ENCODE measurements around the gene SLC22A1. TPM values are rescaled to one million over a fixed set of nuclear protein-coding genes. Genes with fewer than 3 reads are reported as not detected.

SLC22A1 gene
- total RNA-seq, 5 donors from 2014 or later (not counting 1 experiment from before 2014, with no cell fraction given) = 1.0 to 2.7 (median 2.3) TPM

- ATAC-seq (replicated peaks in 1 of 4) (no peak), DNase-seq (no peak)
- Mint-ChIP-seq H3K36me3 (no peaks in the 10 kb centered on the region), H3K9me3 (peaks cover 4 to 6% (median 5%) of the 10 kb centered on the region in 3 donors), H3K4me1 (no peaks in the 10 kb centered on the region), H3K27me3 (peaks cover 13 to 31% of the 10 kb centered on the region in 2 donors), H3K4me3 (no peak overlapping the region), H3K27ac (no peak overlapping the region)
- WGBS (ENCODE audit: insufficient coverage) = no CpG with 5 or more reads among the region's 2 CpGs
- no peaks in the 10 kb centered on the region for H3K36me3 ChIP-seq (ENCODE audit: control insufficient read depth in 2 of 2, extremely low read depth in 1 of 2, insufficient read depth in 1 of 2, low read length in 1 of 2)
- no peaks in the 10 kb centered on the region for H3K9me3 ChIP-seq
- no peaks in the 10 kb centered on the region for H3K4me1 ChIP-seq (ENCODE audit: control insufficient read depth in 1 of 2, extremely low read depth in 1 of 2, insufficient read depth in 2 of 2, low read length in 2 of 2)
- H3K4me3 ChIP-seq (ENCODE audit: control insufficient read depth in 1 of 2, extremely low read depth in 1 of 2, low read length in 1 of 2) = no peak overlapping the region
- peaks cover 0 to 16% of the 10 kb centered on the region in 2 experiments for H3K27me3 ChIP-seq (replicated peaks in 1 of 2; ENCODE audit: control insufficient read depth in 2 of 2, extremely low read depth in 1 of 2, insufficient read depth in 2 of 2, low read length in 1 of 2)
- ChIA-PET POLR2A (interaction anchor here (0.5 to 0.6 kb wide), 4 partner anchors 15 to 1932 kb away, joined by 3 to 5 read pairs (median 4); no protein-coding TSS in a partner anchor), CTCF (no interaction called here)
- no peak overlapping the region for H3K27ac ChIP-seq (ENCODE audit: low read length)
Observed at GRCh38 chr6:160203953-160204352, 82.3 kb downstream of the SLC22A1 start.

GRCh38 chr6:160204710-160205109 lies 83.1 kb downstream of the SLC22A1 start:
- no peak overlapping the region for H3K4me3 ChIP-seq (ENCODE audit: control insufficient read depth in 1 of 2, extremely low read depth in 1 of 2, low read length in 1 of 2)
- no peaks in the 10 kb centered on the region for H3K9me3 ChIP-seq
- DNase-seq (no peak), ATAC-seq (replicated peaks in 1 of 4) (no peak)
- ChIA-PET CTCF (interaction anchor here in 1 of 2 donors (0.6 to 0.7 kb wide), 2 partner anchors 32 to 592 kb away, joined by 3 to 4 read pairs; no protein-coding TSS in a partner anchor), POLR2A (interaction anchor here in 1 of 2 donors (0.7 kb wide), 1 partner anchor 676 kb away, joined by 9 read pairs; no protein-coding TSS in a partner anchor)
- H3K27ac Mint-ChIP-seq = no peak overlapping the region
- peaks cover 13 to 37% of the 10 kb centered on the region in 2 donors for H3K27me3 Mint-ChIP-seq
- H3K27ac ChIP-seq (ENCODE audit: low read length) = no peak overlapping the region
- H3K36me3 Mint-ChIP-seq = no peaks in the 10 kb centered on the region
- no peaks in the 10 kb centered on the region for H3K4me1 Mint-ChIP-seq
- no CpG with 5 or more reads among the region's 1 CpG for WGBS (ENCODE audit: insufficient coverage)
- peaks cover 4 to 6% (median 5%) of the 10 kb centered on the region in 3 donors for H3K9me3 Mint-ChIP-seq
- H3K4me3 Mint-ChIP-seq = no peak overlapping the region
- no peaks in the 10 kb centered on the region for H3K36me3 ChIP-seq (ENCODE audit: control insufficient read depth in 2 of 2, extremely low read depth in 1 of 2, insufficient read depth in 1 of 2, low read length in 1 of 2)
- H3K27me3 ChIP-seq (replicated peaks in 1 of 2; ENCODE audit: control insufficient read depth in 2 of 2, extremely low read depth in 1 of 2, insufficient read depth in 2 of 2, low read length in 1 of 2) = peaks cover 0 to 16% of the 10 kb centered on the region in 2 experiments
- H3K4me1 ChIP-seq (ENCODE audit: control insufficient read depth in 1 of 2, extremely low read depth in 1 of 2, insufficient read depth in 2 of 2, low read length in 2 of 2) = no peaks in the 10 kb centered on the region

GRCh38 chr6:160207618-160208017 lies 86.0 kb downstream of the SLC22A1 start:
- H3K9me3 ChIP-seq = no peaks in the 10 kb centered on the region
- WGBS (ENCODE audit: insufficient coverage) = 100% methylated on average over 1 of the region's 3 CpGs
- Mint-ChIP-seq H3K9me3 (peaks cover 5 to 9% (median 6%) of the 10 kb centered on the region in 3 donors), H3K36me3 (no peaks in the 10 kb centered on the region), H3K4me3 (no peak overlapping the region), H3K4me1 (no peaks in the 10 kb centered on the region), H3K27ac (no peak overlapping the region), H3K27me3 (peaks cover 15 to 33% of the 10 kb centered on the region in 2 donors)
- ChIA-PET CTCF (no interaction called here), POLR2A (no interaction called here)
- H3K4me1 ChIP-seq (ENCODE audit: control insufficient read depth in 1 of 2, extremely low read depth in 1 of 2, insufficient read depth in 2 of 2, low read length in 2 of 2) = no peaks in the 10 kb centered on the region
- H3K36me3 ChIP-seq (ENCODE audit: control insufficient read depth in 2 of 2, extremely low read depth in 1 of 2, insufficient read depth in 1 of 2, low read length in 1 of 2) = no peaks in the 10 kb centered on the region
- DNase-seq (no peak), ATAC-seq (replicated peaks in 1 of 4) (no peak)
- peaks cover 0 to 8% of the 10 kb centered on the region in 2 experiments for H3K27me3 ChIP-seq (replicated peaks in 1 of 2; ENCODE audit: control insufficient read depth in 2 of 2, extremely low read depth in 1 of 2, insufficient read depth in 2 of 2, low read length in 1 of 2)
- no peak overlapping the region for H3K27ac ChIP-seq (ENCODE audit: low read length)
- H3K4me3 ChIP-seq (ENCODE audit: control insufficient read depth in 1 of 2, extremely low read depth in 1 of 2, low read length in 1 of 2) = no peak overlapping the region

Other genes starting within 250 kb of the SLC22A1 start
- not detected for gene MAS1, start 230.8 kb upstream of the SLC22A1 start, total RNA-seq
- gene IGF2R, start 152.7 kb upstream of the SLC22A1 start, total RNA-seq = 10 to 100 TPM; 63.4 to 87.5 (median 70.5) TPM
- not detected for gene SLC22A2, start 137.0 kb downstream of the SLC22A1 start, total RNA-seq
- under 1 TPM in 4 of 5 donors, not detected in 1; 0.13 to 0.29 (median 0.21) TPM for gene SLC22A3, start 226.6 kb downstream of the SLC22A1 start, total RNA-seq